ENCODE measurements around the gene PRKAG2. TPM values are rescaled to one million over a fixed set of nuclear protein-coding genes. Genes with fewer than 3 reads are reported as not detected.

Gene PRKAG2
- total RNA-seq, 1 donor from 2014 or later = 130 TPM

DNA sequence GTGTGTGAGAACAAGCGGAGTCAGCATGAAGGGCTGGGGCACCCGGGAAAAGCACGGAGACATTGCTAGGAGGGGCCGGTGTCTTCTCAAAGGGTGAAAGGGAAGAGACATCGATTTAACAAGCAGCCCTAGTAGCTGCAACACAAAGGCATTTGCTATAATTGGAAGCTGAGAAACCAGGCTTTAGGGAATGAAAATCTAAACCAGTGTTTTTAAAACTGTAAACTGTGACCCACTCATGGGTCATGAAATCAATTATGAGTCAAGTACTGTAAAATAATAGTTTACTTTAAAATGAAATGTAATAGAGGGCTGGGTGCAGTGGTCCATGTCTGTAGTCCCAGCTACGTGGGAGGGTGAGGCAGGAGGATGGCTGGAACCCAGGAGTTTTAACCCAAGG, 228.5 kb downstream of the PRKAG2 start:
- H3K36me3 ChIP-seq = peaks cover 6% of the 10 kb centered on the region
- intact Hi-C loops (cut with micrococcal nuclease) = no loop called here
- H3K4me1 ChIP-seq = peaks cover 23% of the 10 kb centered on the region
- TF ChIP-seq, protein P1, sequence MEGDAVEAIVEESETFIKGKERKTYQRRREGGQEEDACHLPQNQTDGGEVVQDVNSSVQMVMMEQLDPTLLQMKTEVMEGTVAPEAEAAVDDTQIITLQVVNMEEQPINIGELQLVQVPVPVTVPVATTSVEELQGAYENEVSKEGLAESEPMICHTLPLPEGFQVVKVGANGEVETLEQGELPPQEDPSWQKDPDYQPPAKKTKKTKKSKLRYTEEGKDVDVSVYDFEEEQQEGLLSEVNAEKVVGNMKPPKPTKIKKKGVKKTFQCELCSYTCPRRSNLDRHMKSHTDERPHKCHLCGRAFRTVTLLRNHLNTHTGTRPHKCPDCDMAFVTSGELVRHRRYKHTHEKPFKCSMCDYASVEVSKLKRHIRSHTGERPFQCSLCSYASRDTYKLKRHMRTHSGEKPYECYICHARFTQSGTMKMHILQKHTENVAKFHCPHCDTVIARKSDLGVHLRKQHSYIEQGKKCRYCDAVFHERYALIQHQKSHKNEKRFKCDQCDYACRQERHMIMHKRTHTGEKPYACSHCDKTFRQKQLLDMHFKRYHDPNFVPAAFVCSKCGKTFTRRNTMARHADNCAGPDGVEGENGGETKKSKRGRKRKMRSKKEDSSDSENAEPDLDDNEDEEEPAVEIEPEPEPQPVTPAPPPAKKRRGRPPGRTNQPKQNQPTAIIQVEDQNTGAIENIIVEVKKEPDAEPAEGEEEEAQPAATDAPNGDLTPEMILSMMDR (IDR thresholded peaks at IDR 0.05; ENCODE audit: borderline replicate concordance) = no peak
- H3K4me3 ChIP-seq = no peak overlapping the region
- peaks cover 12% of the 10 kb centered on the region for H3K9me3 ChIP-seq (replicated peaks)
- H3K27ac ChIP-seq (replicated peaks) = no peak overlapping the region
- no peaks in the 10 kb centered on the region for H3K27me3 ChIP-seq (ENCODE audit: low read depth)
- no peak for DNase-seq

GRCh38 chr7:151647874-151648273, 229.0 kb downstream of the PRKAG2 start:
- peaks cover 23% of the 10 kb centered on the region for H3K4me1 ChIP-seq
- intact Hi-C loops (cut with micrococcal nuclease) = no loop called here
- peaks cover 6% of the 10 kb centered on the region for H3K36me3 ChIP-seq
- H3K4me3 ChIP-seq = no peak overlapping the region
- TF ChIP-seq, protein P1 (IDR thresholded peaks at IDR 0.05; ENCODE audit: borderline replicate concordance) = no peak
- no peak for DNase-seq
- H3K9me3 ChIP-seq (replicated peaks) = peaks cover 12% of the 10 kb centered on the region
- H3K27ac ChIP-seq (replicated peaks) = no peak overlapping the region
- H3K27me3 ChIP-seq (ENCODE audit: low read depth) = no peaks in the 10 kb centered on the region

DNA sequence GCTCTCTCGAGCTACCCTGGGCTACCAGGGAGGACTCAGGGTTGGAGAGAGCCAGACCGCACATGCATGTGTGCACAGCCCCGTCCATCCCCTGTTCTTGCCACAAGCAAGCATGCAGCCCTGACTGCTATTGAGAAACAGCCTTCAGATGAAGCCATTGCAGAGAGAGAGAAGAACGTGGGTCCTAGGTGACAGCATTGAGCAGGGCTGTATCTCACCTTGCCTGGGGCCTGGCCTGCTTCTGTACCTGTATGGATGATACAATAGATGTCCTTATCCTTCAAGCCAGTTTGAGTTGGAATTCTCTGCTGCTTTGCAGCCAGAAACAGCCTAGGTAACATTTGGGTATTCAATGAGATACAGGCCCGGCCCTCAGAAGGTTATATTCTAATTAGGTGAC, 229.9 kb downstream of the PRKAG2 start:
- peaks cover 12% of the 10 kb centered on the region for H3K9me3 ChIP-seq (replicated peaks)
- H3K4me3 ChIP-seq = no peak overlapping the region
- peaks cover 6% of the 10 kb centered on the region for H3K36me3 ChIP-seq
- no peak for DNase-seq
- TF ChIP-seq, protein P1 (IDR thresholded peaks at IDR 0.05; ENCODE audit: borderline replicate concordance) = no peak
- no peak overlapping the region for H3K27ac ChIP-seq (replicated peaks)
- no peaks in the 10 kb centered on the region for H3K27me3 ChIP-seq (ENCODE audit: low read depth)
- H3K4me1 ChIP-seq = peaks cover 20% of the 10 kb centered on the region
- intact Hi-C loops (cut with micrococcal nuclease) = no loop called here

DNA sequence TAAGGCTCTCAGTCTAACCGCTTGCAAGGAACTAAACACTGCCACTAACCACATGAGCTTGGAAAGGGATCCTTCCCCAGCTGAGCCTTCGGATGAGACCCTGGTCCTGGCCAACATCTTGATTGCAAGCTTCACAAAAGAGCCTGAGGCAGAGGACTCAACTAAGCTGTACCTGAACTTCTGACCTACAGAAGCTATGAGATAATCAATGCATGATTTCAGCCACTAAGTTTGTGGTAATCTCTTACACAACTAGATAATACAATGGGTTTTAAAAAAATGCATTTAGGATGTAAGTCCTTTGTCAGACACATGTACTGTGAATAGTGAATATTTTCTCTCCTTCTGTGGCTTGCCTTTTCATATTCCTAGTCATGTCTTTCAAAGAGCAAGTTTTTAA, 231.6 kb downstream of the PRKAG2 start:
- Histone ChIP-seq H3K36me3 (peaks cover 6% of the 10 kb centered on the region), H3K27me3 (ENCODE audit: low read depth) (no peaks in the 10 kb centered on the region), H3K4me3 (no peak overlapping the region), H3K9me3 (replicated peaks) (peaks cover 12% of the 10 kb centered on the region), H3K4me1 (peaks cover 7% of the 10 kb centered on the region), H3K27ac (replicated peaks) (no peak overlapping the region)
- no peak for DNase-seq
- TF ChIP-seq, protein P1 (IDR thresholded peaks at IDR 0.05; ENCODE audit: borderline replicate concordance) = no peak
- intact Hi-C loops (cut with micrococcal nuclease) = no loop called here

- no peak for DNase-seq
- Histone ChIP-seq H3K27me3 (ENCODE audit: low read depth) (no peaks in the 10 kb centered on the region), H3K9me3 (replicated peaks) (peaks cover 12% of the 10 kb centered on the region), H3K4me3 (no peak overlapping the region), H3K4me1 (peaks cover 8% of the 10 kb centered on the region), H3K36me3 (peaks cover 6% of the 10 kb centered on the region), H3K27ac (replicated peaks) (no peak overlapping the region)
- intact Hi-C loops (cut with micrococcal nuclease) = no loop called here
- TF ChIP-seq, protein P1 (IDR thresholded peaks at IDR 0.05; ENCODE audit: borderline replicate concordance) = no peak
Measured at GRCh38 chr7:151644554-151644953, 232.4 kb downstream of the PRKAG2 start.

DNA sequence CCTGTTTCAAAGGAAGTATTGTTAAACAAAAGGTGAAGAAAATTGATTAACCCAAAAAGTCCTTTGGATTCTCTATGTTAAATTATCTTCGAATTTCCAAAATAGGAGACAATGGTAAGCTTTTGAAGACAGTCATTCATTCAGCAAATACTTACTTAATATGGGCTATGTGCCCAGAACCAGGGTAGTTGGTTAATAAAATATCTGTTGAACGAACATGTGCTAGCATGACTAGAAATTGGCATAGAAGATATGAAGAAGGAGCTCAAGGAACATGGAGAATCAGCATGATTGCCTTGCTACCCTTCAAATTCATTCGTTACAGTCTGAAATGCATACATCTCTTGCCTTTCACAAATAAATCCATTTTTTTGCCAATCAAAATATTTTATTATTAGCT, 234.2 kb downstream of the PRKAG2 start:
- H3K36me3 ChIP-seq = peaks cover 6% of the 10 kb centered on the region
- intact Hi-C loops (cut with micrococcal nuclease) = no loop called here
- no peak overlapping the region for H3K4me3 ChIP-seq
- peaks cover 26% of the 10 kb centered on the region for H3K4me1 ChIP-seq
- H3K27ac ChIP-seq (replicated peaks) = no peak overlapping the region
- TF ChIP-seq, protein P1 (IDR thresholded peaks at IDR 0.05; ENCODE audit: borderline replicate concordance) = no peak
- H3K9me3 ChIP-seq (replicated peaks) = peaks cover 12% of the 10 kb centered on the region
- no peaks in the 10 kb centered on the region for H3K27me3 ChIP-seq (ENCODE audit: low read depth)
- DNase-seq = no peak
